Stimulated activated CD8-positive, alpha-beta memory T cell treated with anti-CD3 and anti-CD28 coated beads, Interleukin-2, amount 100 ng/mL, for 1 hour (primary cell): ENCODE measurements around the gene ADCY5.

ENCODE experiments used
- DNase-seq, 2 donors: peaks; one replicate each; pipeline ENCODE4 v3.0.0-alpha.2; 2020; ENCODE audit warnings: low read depth in 2 of 2

The ADCY5 gene

DNA sequence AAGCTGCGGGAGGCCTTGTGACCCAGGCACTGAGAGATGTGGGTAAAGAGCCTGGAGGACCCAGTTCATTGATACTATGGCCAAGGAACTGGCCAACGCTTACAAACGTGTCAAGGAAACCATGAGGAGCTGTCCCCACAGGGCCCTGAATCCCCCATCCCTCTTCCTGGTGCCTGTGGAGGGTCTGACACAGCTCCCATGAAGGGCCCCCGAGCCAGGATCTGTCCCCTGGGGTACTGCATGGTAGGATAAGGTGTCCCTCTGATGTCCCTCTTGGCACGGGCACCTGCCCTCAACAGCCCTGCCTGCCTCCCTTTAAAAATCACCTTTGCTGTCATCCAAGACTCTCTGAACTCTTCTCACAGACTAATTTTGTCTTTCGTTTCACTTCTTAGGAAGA lies 122.4 kb downstream of the ADCY5 start:
- no peak for DNase-seq

DNA sequence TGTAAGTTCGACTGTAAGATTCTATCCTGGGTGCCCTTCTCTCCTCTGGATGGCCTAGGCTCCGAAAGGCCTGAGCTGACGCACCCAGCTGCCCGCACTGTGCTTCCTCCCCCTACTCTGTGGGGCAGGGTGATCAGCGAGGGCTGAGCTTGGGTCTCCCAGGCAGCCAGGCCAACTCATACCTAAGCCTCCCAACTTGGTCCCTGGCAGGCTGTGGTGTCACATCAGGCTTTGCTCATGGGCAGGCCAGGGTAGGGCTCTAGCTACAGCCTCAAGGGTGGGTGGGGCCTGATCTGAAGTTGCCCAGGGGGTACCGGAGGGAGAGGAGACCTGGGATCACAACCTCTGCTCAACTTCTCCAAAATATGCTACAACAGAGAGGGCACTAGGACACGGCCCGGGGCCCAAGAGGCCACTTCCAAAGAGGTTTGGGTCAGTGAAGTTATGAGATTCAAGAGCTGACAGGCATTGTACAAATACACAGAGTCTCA lies 123.1 kb downstream of the ADCY5 start:
- no peak for DNase-seq

DNA sequence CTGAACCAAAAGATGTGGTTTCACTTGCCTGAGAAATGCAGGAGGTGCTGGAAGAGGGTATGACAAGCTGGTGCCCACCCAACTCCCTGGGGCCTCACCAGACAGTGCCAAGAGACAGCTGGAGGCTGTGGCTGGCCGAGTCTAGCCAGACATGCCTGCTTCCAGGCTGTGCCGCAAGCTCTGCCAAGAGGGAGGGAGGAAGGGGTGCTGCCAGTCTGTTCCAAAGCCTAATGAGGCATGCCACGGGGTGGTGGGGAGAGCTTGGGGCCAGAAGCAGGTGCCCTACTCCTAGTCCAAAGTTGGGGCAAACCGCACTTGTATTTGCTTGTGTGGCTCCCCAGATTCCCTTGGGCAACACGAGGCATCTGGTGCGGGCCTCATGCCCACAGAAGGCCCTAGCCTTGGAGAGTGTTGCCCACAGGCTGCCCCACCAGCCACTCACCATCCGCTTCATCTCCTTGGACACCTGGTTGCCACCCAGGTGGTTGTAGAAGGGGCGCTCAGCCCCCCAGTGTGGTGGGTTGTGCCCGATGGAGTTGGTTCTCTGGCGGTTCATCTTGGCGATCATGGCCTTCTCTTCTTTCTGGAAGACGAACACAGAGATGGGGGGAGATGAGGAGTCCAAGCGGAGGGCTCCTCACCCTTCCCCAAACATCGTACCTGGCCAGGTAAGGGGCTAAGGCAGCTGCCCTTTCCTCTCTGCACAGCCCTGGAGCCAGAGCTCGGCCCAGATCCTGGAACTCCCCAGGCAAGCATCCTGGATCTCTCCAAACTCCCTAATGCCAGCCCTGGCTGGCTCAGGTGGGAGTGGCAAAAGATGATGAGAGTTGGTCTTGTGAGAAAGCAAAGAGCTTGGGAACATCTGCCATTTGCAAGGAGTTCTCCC lies 123.8 kb downstream of the ADCY5 start:
- DNase-seq: no peak

DNA sequence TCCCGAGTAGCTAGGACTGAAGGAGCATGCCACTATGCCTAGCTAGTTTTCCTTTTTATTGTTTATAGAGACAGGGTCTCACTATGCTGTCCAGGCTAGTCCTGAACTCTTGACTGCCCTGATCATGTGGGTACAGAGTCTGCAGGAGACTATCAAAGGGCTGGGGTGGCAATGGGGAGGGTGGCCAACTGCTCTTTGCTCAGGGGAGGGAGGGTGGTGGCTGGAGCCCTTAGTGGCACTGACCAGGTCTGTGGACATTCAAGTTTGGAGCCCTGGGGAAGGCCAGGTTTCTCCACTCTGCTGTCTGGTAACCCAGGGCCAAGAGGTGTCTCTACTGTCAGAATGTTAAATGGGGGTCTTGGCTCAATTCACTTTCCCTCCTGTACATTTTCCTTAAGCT lies 125.1 kb downstream of the ADCY5 start:
- DNase-seq: no peak

DNA sequence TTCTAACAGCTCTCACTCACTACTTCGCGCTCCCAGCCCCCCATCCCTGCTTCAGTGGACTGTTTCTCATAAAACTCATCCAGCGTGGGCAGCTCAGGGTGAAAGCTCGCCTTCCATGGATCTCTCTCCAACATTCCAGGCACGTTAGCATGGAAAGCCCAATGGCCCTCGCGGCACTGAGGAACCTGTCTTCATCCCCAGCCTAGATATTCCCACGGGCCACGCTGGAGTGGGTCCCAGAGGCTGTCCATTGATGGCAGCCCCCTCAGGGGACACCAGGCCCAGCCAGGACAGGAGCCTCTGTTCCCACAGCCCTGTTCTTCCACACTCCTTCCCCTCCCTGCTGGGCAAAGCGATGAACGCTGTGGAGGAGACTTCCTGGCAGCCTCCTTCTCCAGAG lies 126.0 kb downstream of the ADCY5 start:
- DNase-seq: no peak

DNA sequence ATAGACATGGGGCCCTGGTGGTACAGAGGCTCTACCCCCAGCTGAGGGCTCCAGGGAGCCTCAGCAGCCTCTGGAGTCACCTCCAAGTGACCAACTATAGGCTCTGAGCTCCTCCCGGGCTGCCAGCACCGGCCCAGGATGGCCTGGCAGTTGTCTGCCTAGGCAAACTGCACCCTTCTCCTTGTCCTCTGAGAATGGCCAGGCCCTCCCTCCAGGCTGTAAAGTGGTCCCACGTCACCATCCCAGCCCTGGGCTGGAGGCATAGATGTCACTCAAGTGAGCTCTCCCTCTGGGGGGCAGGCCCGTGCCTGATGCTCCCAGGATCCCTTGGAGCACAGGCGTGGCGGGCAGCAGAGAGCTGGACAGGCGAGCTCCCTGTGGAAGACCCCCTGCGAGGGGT lies 127.1 kb downstream of the ADCY5 start:
- no peak for DNase-seq

DNA sequence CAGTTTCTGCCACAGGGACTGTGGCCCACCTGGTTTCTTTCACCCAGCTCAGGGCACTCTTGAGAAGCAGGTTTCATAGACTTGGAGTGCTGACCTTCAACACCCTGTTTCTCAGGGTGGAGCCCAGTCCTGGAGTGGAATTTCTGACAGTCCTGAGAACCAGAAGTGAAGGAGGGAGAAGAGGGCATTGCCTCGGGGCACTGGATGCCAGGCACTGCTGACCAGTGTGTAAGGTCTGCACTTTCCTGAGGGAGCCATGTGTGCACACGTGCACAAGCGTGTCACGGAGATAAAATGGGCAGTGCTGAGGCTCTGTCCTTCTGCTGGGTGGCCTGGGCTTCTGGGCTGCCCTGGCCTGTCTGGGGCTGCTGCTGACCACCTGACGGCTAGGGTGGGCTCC lies 128.7 kb downstream of the ADCY5 start:
- DNase-seq: no peak

DNA sequence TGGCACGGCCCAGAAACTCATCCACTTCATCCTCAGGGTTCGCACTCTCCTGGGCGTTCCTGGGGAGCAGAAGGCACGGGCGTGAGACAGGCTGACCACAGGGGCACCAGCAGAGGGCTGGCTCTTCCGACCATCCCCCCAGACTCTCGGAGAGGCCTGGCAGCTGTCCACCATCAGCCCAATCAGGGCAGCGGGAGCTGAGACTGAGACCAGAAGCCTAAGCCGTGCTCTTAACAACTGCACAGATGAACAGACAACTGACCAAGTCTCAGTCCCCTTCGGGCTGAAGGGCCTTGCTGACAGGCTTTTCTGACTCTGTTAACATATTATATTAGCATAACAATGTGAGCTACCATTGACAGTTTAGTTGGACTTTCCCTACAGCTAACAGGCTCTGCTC lies 129.1 kb downstream of the ADCY5 start:
- DNase-seq: no peak

DNA sequence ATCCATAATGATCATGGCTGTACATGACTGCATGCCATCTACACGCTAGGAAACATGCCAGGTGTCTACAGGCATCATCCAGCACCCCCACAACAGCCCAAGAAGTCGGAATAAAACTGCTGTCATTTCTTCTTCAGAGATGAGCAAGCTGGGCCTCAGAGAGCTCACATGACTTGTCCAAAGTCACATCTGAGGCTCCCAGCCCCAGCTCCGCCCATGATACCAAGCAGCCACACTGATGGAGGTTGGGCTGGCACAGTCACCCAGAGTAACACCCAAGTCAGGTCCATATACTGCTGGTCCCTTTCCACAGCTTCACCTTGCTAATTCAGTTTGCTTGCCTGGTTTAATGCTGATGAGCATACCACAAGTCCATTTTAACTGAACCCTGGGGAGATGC lies 130.5 kb downstream of the ADCY5 start:
- DNase-seq: no peak

DNA sequence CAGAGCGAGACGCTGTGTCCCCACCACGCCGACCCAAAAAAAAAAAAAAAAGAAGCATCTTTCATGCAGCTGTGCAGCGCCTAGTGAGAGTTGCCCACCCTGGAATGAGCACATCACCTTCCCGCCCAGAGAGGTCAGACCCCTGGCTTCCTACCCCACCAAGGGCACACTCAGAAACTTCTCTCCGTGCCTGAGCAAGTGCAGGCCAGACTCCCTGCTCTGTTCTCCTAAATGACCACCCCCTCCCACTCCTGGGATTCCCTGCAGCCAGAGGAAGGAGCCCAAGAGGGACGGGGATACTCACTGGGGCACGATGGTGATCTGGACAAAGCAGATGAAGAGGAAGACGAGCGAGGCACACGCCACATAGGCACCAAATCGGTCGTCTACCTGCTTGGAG lies 131.2 kb downstream of the ADCY5 start:
- no peak for DNase-seq

DNA sequence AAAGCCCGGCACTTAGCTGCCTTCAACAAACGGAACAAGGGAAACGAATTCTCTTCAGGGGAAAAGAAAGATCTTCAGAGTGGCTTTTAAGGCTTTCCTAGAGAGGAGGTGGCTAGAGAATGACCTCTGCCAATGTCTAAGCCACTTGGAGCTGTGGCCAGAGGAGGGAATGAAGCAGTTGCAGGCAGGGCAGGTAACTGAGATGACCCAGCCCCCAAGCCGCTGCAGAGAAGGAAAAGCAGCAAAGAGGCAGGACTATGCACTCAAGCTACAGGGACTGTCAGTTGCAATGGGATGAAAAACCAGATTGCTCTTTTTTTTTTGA lies 133.7 kb downstream of the ADCY5 start:
- DNase-seq: no peak

DNA sequence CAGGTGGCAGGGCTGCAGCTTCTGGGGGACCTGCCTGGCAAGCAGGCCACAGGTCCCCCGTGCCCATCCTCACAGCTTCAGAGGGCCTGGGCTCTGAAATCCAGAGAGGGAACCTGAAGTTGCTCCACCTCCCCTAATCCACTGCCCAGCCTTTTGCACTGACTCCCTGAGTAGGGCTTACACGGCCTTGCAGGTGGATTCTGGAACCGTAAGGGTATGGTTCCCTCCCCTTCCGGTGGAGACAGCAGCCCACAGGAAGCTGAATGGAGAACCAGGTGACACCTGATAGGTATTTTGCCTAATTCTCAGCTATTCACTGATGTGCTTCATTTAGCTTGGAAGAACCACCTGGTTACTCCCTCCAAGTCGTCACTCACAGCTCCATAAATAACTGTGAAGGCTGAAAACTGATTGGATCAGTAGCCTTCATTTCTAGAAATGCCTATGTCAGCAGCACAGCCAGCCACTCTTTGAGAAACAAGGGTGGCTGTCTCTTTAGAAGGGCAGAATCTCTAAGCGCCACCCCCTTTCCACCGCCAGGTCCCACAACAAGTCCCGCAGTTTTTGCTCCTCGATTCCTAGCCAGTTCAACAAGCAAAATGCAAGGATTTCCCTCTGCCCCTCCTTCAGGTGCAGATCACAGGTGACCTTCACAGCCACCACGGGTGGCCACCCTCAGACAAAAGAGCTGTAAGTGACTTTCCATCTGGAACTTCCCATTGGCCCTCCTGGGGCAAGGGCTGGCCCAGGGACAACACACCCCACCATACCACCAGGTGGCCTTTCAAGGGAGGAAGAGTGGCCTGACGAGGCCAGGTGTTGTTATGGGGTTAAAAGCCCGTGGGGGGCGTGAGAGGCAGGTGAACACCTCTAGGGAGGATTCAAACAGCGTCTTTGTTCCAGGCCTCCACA lies 134.3 kb downstream of the ADCY5 start:
- DNase-seq: no peak

DNA sequence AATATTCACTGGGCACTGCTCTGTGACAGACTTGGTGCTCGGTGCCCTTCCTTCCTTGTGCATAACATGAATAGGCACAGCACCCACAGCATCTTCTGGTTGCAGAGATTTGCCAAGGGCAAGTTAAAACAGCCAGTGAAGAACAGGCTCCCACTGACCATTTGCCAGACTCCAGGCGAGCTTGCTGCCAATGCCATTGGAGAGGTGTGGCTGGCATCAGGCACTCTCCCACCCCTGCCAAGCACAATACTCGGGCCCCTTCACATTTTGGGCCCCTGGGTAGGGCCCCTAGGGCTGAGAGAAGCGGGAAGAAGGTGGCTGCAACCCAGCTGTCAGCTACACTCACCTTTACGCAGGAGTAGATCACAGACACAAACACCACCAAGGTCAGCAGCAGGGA lies 135.0 kb downstream of the ADCY5 start:
- DNase-seq: no peak

DNA sequence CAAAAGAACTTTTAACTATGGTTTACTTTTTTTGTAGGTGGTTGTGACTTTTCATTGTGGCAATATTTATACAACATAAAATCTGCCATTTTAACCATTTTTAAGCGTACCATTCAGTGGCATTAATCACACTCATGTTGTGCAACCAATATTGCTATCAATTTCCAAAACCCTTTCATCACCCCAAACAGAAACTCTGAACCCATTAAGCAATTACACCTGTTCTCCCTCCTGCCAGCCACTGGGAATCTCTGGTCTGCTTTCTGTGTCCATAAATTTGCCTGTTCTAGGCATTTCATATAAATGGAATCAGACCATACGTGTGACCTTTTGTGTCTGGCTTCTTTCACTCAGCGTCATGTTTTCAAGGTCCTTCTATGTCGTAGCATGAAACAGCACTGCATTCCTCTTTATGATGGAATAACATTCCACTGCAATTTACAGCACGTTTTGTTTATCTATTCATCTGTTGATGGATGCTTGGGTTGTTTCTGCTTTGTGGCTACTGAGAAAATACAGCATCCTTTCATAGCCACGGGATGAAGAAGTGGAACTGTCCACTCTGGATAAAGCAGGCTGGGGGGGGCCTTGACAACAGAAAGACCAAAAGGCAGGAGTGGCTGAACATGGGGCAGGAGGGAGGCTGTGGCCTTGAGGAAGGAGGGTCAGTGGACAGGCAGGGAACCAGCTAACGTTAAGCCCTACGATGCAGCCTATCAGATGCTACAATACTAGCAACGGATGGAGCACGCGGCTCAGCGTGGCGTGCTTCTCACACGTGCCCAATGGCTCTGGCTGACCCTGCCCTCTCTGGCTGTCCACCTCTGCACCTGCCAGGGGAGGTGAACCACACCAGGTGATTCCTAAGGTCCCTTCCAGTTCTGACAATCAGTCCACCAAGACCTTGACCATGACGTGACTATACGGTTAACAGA lies 136.3 kb downstream of the ADCY5 start:
- no peak for DNase-seq

DNA sequence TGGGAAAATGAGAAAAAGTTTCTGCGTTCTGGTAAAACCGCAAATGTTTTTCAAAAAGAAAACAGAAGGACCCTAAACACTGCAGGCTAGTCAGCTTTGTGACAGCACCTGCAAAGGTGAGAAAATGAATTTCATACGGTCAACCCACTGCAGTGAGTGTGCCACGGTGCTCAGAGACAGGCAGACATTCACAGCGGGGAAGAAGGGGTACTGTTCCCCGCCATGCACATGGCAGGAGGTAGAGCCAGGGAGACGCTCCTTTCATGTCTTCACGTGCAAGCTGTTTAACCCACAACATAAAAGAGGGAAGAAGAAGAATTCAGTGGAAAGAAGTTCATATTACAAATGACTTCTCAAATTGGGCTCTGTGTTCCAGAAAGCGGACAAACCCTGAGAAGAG lies 137.7 kb downstream of the ADCY5 start:
- no peak for DNase-seq

DNA sequence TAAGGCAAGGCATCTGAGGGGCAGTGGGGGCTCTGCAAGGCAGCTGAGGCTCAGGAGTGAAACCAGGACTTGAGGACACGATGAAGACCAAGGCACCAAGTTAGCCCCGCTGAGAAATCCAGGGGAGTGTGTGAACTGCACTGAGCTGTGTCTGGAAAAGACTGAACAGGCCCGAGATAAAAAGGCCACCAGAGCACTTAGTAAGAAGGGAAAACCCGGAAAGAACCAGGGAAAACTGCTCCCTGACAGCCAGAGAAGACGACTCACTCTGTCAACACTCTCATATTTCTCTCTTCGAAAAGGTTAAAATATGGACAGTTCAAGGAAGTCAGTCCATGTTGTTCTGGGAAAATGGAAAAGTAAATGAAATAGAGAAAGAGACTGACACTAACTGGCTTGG lies 138.1 kb downstream of the ADCY5 start:
- DNase-seq: no peak

DNA sequence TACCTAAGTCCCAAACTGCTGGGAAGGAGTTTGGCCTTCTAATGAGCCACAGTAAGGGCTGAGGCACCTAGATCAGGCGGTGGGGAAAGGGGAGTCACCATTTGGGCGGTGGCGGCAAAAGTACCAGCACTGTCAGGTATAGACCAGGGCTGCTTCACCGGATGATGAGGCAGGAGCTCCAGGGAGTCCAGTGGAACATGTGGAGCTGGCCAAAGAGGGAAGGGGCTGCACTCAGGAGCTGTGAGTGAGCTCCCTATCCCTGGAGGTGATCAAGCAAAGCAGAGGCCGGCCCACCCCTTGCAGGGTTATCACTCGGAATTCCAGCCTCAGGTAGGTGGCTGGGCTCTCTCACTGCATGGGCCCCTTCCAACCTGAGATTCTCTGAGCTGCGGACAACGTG lies 138.7 kb downstream of the ADCY5 start:
- DNase-seq: no peak

DNA sequence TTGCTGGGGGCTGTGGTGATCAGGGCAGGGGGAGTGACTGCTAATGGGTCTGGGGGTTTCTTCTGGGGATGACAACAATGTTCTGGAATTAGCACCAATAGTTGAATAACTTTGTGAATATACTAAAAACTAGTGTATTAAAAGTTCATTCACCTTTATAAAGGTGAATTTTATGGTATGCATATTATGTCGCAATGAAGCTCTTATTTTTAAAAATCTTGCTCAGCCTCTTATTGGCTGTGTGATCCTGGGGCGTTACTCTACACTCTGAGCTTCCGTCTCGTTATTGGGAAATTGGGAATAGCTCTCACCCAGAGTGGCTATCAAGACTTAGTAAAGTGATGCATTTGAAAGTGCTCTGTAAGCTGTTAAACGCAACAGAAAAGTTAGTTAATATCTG lies 141.8 kb downstream of the ADCY5 start:
- DNase-seq: no peak

DNA sequence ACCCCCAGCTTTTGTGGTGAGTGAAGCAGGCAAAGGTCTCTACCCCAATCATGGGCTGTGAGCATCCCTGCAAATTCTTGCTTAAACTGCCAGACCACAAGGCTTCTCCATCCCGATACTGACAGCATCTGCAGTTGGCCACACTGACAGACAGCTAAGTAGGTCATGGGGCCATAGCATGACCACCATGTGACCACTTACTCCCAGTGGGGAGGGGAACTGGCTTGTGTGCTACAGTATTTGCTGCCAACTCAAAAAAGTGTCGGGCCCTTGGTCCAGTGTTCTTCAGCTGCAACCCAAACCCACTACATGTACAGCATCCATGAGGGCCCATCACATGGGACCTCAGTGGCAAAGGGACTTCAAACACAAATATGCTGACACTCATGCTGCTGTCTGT lies 143.7 kb downstream of the ADCY5 start:
- no peak for DNase-seq

DNA sequence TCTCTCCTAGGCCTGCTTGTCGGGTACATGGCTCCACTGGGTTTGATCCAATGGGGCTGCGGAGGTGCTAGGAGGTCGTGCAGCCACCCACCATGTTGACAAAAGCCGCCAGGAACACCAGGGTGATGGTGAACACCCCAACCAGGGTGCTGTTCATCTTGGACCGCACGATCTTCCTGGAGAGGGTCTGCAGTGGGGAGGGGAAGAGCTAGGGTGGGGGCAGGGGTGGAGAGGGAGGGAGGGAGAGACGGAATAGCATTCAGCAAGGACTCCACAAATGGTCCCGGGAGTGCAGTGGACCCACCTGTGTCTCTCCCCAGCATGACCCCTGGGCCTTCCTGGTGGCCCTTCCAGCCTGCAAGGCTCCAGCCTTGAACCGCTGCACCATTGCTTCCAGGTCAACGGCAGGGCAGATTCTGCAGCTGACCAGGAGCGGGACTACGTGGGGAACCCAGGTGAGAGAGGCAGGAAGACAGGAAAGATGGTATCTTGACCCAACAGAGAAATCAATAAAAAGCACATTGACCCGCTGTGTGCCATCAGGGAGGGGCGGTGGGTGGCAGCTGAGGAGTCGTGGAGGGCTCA lies 144.8 kb downstream of the ADCY5 start:
- no peak for DNase-seq

DNA sequence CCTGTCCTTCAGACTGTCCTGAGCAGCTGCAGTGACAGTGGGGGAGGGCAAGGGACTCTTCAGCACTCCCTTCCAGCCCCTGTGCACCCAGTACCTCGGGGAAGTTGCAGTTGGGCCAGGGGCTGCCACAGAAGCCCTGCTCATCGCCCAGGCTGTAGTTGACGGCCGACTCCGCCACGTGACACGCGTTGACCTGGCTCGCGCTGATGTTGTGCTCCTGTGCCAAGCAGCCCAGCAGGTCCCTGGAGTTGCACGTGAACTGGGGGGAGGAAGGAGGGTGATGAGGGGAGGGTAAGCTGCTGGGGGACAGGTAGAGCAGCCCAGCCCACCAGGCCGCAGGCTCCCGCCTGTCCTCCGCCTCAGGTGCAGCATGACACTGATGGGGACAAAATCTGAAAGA lies 145.9 kb downstream of the ADCY5 start:
- DNase-seq: no peak
